HCT116 (cell line): ENCODE results near the gene FAXC. TPM values are rescaled to one million over a fixed set of nuclear protein-coding genes. Genes with fewer than 3 reads are reported as not detected.

ENCODE experiments used
- ATAC-seq: fragments of 200-7000 bp; cut with Tn5 transposase; 2 replicates; pipeline ENCODE4 v1.9.1; 2020; ENCODE audit warnings: mild to moderate bottlenecking, moderate library complexity
- BruUV-seq: library from RNA; stranded (reverse); fragments of 400-500 nt; replicated peaks from 2 replicates; lab custom pipeline; 2021; lab: Mats Ljungman, UMichigan
- CTCF ChIA-PET: fragments of 300-600 bp; sonication (Branson Sonifier 250); formaldehyde crosslinking; loops from one replicate; lab custom pipeline; 2021; ENCODE audit warnings: antibody characterized with exemption; lab: Charles Lee
- POLR2A ChIA-PET: fragments of 300-600, 350-600 bp; sonication (Branson Sonifier 250); formaldehyde crosslinking; loops from one replicate; lab custom pipeline; 2021; ENCODE audit warnings: antibody characterized with exemption; lab: Charles Lee
- RAD21 ChIA-PET, 2 experiments: fragments of 300-600 bp; sonication (Branson Sonifier 250); formaldehyde crosslinking; loops; one replicate each; lab custom pipeline; 2023; ENCODE audit warnings: low total read pairs in 2 of 2; ENCODE audit not compliant: uncharacterized antibody in 2 of 2, unreplicated experiment in 2 of 2, low non-redundant PET in 1 of 2; lab: Charles Lee
- DNase-seq: peaks from one replicate; pipeline ENCODE4 v3.0.0-alpha.2; 2010; ENCODE audit warnings: low read depth, low spot score
- H2AFZ ChIP-seq: fragments of 200-600 bp; shearing (Covaris generic), sonication (generic); 2 replicates; pipeline ENCODE4 v1.6.1; 2017; ENCODE audit warnings: low read depth, mixed run types, mixed read lengths, antibody characterized with exemption, low read length; ENCODE audit not compliant: poor library complexity, severe bottlenecking
- H3K27ac ChIP-seq: 2 replicates; pipeline ENCODE4 v1.5.1; 2012; ENCODE audit warnings: low read depth, low read length
- H3K27me3 ChIP-seq: fragments of 200-600 bp; sonication (generic); 2 replicates; pipeline ENCODE4 v1.6.1; 2016; ENCODE audit warnings: mixed run types, low read length, mixed read lengths; ENCODE audit not compliant: insufficient read depth
- H3K36me3 ChIP-seq, 2 experiments: fragments of 200-500 bp in 1 of 2; fragments of 200-600 bp in 1 of 2; sonication (Bioruptor generic) in 1 of 2; sonication (generic) in 1 of 2; 2 replicates each; pipeline versions ENCODE4 v1.5.1 to v1.6.1; 2014 to 2016; ENCODE audit warnings: low read length in 2 of 2, inconsistent platforms in 1 of 2, mixed read lengths in 1 of 2, mixed run types in 1 of 2; ENCODE audit not compliant: insufficient read depth in 2 of 2, control insufficient read depth in 1 of 2
- H3K4me1 ChIP-seq, 2 experiments: fragments of 200-600 bp in 1 of 2; sonication (generic) in 1 of 2; 2 replicates each; pipeline versions ENCODE4 v1.5.1 to v1.6.1; 2012 to 2017; ENCODE audit warnings: low read length in 2 of 2, inconsistent platforms in 1 of 2, mild to moderate bottlenecking in 1 of 2, mixed read lengths in 1 of 2, mixed run types in 1 of 2, moderate library complexity in 1 of 2; ENCODE audit not compliant: insufficient read depth in 2 of 2, control insufficient read depth in 1 of 2
- H3K4me2 ChIP-seq: fragments of 200-600 bp; sonication (generic); 2 replicates; pipeline ENCODE4 v1.6.1; 2017; ENCODE audit warnings: mixed run types, low read length, mixed read lengths
- H3K4me3 ChIP-seq, 2 experiments: fragments of 200-600 bp in 1 of 2; sonication (generic) in 1 of 2; replicated peaks in 1 of 2; 2 replicates each; pipeline ENCODE4 v1.5.1; 2011 to 2016; ENCODE audit warnings: low read length in 2 of 2, control low read depth in 1 of 2, low read depth in 1 of 2, mild to moderate bottlenecking in 1 of 2, mixed read lengths in 1 of 2, mixed run types in 1 of 2
- H3K79me2 ChIP-seq: fragments of 200-600 bp; sonication (generic); 2 replicates; pipeline ENCODE4 v1.6.1; 2017; ENCODE audit warnings: mild to moderate bottlenecking, mixed run types, low read length, moderate library complexity, mixed read lengths; ENCODE audit not compliant: insufficient read depth
- H3K9ac ChIP-seq: fragments of 200-600 bp; sonication (generic); 2 replicates; pipeline ENCODE4 v1.6.1; 2016; ENCODE audit warnings: low read length, mixed read lengths
- H3K9me2 ChIP-seq: fragments of 200-600 bp; sonication (generic), shearing (Covaris generic); 2 replicates; pipeline ENCODE4 v1.6.1; 2017; ENCODE audit warnings: mixed run types, mild to moderate bottlenecking, moderate library complexity; ENCODE audit not compliant: insufficient read depth
- H3K9me3 ChIP-seq, 2 experiments: fragments of 200-500 bp in 1 of 2; fragments of 200-600 bp in 1 of 2; sonication (Bioruptor generic) in 1 of 2; sonication (generic) in 1 of 2; 2 replicates each; pipeline ENCODE4 v1.6.1; 2014 to 2017; ENCODE audit warnings: low read length in 2 of 2, mixed read lengths in 2 of 2, inconsistent platforms in 1 of 2, low read depth in 1 of 2, mild to moderate bottlenecking in 1 of 2, mixed run types in 1 of 2, moderate library complexity in 1 of 2; ENCODE audit not compliant: control insufficient read depth in 1 of 2, insufficient read depth in 1 of 2
- H4K20me1 ChIP-seq: fragments of 200-600 bp; sonication (generic), shearing (Covaris generic); 2 replicates; pipeline ENCODE4 v1.6.1; 2017; ENCODE audit warnings: mixed run types, mild to moderate bottlenecking, moderate library complexity; ENCODE audit not compliant: insufficient read depth
- ATF3 ChIP-seq: IDR thresholded peaks from 2 replicates; pipeline ENCODE4 v1.6.1; 2012
- CBX3 ChIP-seq: IDR thresholded peaks from 2 replicates; pipeline ENCODE4 v1.6.1; 2012; ENCODE audit warnings: low read depth
- CEBPB ChIP-seq: IDR thresholded peaks from 2 replicates; pipeline ENCODE4 v1.6.1; 2012; ENCODE audit warnings: low read depth
- CTCF ChIP-seq, 3 experiments: fragments of 200-600 bp in 1 of 3; sonication (generic) in 1 of 3; IDR thresholded peaks in 2 of 3; conservative IDR thresholded peaks in 1 of 3; 2 replicates each; pipeline ENCODE4 v1.5.1; 2012 to 2017; ENCODE audit warnings: low read depth in 2 of 3, low read length in 2 of 3, antibody characterized with exemption in 1 of 3, borderline replicate concordance in 1 of 3, control low read depth in 1 of 3, mild to moderate bottlenecking in 1 of 3, mixed read lengths in 1 of 3, mixed run types in 1 of 3, moderate library complexity in 1 of 3; ENCODE audit not compliant: insufficient read depth in 1 of 3
- EGR1 ChIP-seq: IDR thresholded peaks from 2 replicates; pipeline ENCODE4 v1.6.1; 2012; ENCODE audit warnings: low read depth
- ELF1 ChIP-seq: IDR thresholded peaks from 2 replicates; pipeline ENCODE4 v1.6.1; 2012; ENCODE audit warnings: low read depth, borderline replicate concordance
- EZH2 ChIP-seq: fragments of 200-600 bp; sonication (generic); IDR thresholded peaks from 2 replicates; pipeline ENCODE4 v1.6.1; 2017; ENCODE audit warnings: antibody characterized with exemption, mixed run types
- EZH2phosphoT487 ChIP-seq: fragments of 200-600 bp; IDR thresholded peaks from 2 replicates; pipeline ENCODE4 v1.6.1; 2018; ENCODE audit warnings: antibody characterized with exemption, borderline replicate concordance
- FOSL1 ChIP-seq: IDR thresholded peaks from 2 replicates; pipeline ENCODE4 v1.6.1; 2012; ENCODE audit warnings: low read depth
- JUND ChIP-seq: IDR thresholded peaks from 2 replicates; pipeline ENCODE4 v1.6.1; 2012
- POLR2A ChIP-seq: IDR thresholded peaks from 2 replicates; pipeline ENCODE4 v1.7.0; 2011; ENCODE audit warnings: borderline replicate concordance; ENCODE audit not compliant: insufficient read depth, insufficient read length; ENCODE audit errors: extremely low read depth
- POLR2AphosphoS5 ChIP-seq: IDR thresholded peaks from 2 replicates; pipeline ENCODE4 v1.6.1; 2011; ENCODE audit warnings: mild to moderate bottlenecking, low read depth, low read length, moderate library complexity
- REST ChIP-seq: IDR thresholded peaks from 2 replicates; pipeline ENCODE4 v1.6.1; 2012; ENCODE audit warnings: low read depth
- SP1 ChIP-seq: IDR thresholded peaks from 2 replicates; pipeline ENCODE4 v1.6.1; 2012; ENCODE audit warnings: low read depth
- SRF ChIP-seq: IDR thresholded peaks from 2 replicates; pipeline ENCODE4 v1.6.1; 2012; ENCODE audit warnings: low read depth
- TCF7L2 ChIP-seq: IDR thresholded peaks from 2 replicates; pipeline ENCODE4 v1.7.0; 2011; ENCODE audit warnings: borderline replicate concordance, inconsistent platforms; ENCODE audit not compliant: insufficient read depth, insufficient read length; ENCODE audit errors: extremely low read depth
- YY1 ChIP-seq: IDR thresholded peaks from 2 replicates; pipeline ENCODE4 v1.6.1; 2011; ENCODE audit warnings: low read length, low read depth, moderate library complexity, mild to moderate bottlenecking; ENCODE audit not compliant: insufficient replicate concordance; ENCODE audit errors: extremely low read depth
- ZBTB33 ChIP-seq: IDR thresholded peaks from 2 replicates; pipeline ENCODE4 v1.6.1; 2011; ENCODE audit warnings: mild to moderate bottlenecking, low read length, moderate library complexity; ENCODE audit not compliant: insufficient replicate concordance; ENCODE audit errors: extremely low read depth
- ZFX ChIP-seq: fragments of 450-650 bp; IDR thresholded peaks from 2 replicates; pipeline ENCODE4 v1.6.1; 2017
- intact Hi-C: fragments of 100-400 bp; cut with micrococcal nuclease; formaldehyde crosslinking; loops from 2 replicates; pipeline ENCODE4 v1.10.0; 2022
- total RNA-seq: library from RNA; stranded (reverse); gene quantifications from one replicate; pipeline ENCODE4 v1.2.1, GENCODE V29; 2021; ENCODE audit not compliant: unreplicated experiment
- TF ChIP-seq, protein P1 (sequence below): IDR thresholded peaks from 2 replicates; pipeline ENCODE4 v1.6.1; 2012

Gene FAXC
- total RNA-seq, 1 experiment from 2014 or later = 4.7 TPM

- ChIA-PET POLR2A (interaction anchor here (0.7 kb wide), 1 partner anchor 505 kb away, joined by 3 read pairs; no protein-coding TSS in a partner anchor), CTCF (interaction anchor here (0.6 kb wide), 1 partner anchor 16 kb away, joined by 3 read pairs; no protein-coding TSS in a partner anchor), RAD21 (no interaction called here)
- H3K27me3 ChIP-seq = no peaks in the 10 kb centered on the region
- H2AFZ ChIP-seq = no peak overlapping the region
- no peak overlapping the region for H3K9ac ChIP-seq
- no peaks in the 10 kb centered on the region for H3K9me3 ChIP-seq
- intact Hi-C loops = no loop called here
- H3K36me3 ChIP-seq = no peaks in the 10 kb centered on the region; a peak in 1 of 4 replicates
- H4K20me1 ChIP-seq = no peaks in the 10 kb centered on the region
- no peak overlapping the region for H3K4me3 ChIP-seq
- no peaks in the 10 kb centered on the region for H3K4me1 ChIP-seq
- ATAC-seq = no peak
- no peaks in the 10 kb centered on the region for H3K79me2 ChIP-seq
- BruUV-seq = no TSS peak
- no peaks in the 10 kb centered on the region for H3K9me2 ChIP-seq
- H3K4me2 ChIP-seq = no peak overlapping the region
- DNase-seq = no peak
- no peak for TF ChIP-seq EZH2phosphoT487
- TF ChIP-seq TCF7L2 = no peak
- no peak for TF ChIP-seq FOSL1
- TF ChIP-seq CTCF (IDR thresholded peaks at IDR 0.05 in 2 of 3, conservative IDR thresholded peaks at IDR 0.05 in 1 of 3; ENCODE audit: borderline replicate concordance in 1 of 3, insufficient read depth in 1 of 3, low read depth in 2 of 3, low read length in 2 of 3) = no peak
- TF ChIP-seq, protein P1, sequence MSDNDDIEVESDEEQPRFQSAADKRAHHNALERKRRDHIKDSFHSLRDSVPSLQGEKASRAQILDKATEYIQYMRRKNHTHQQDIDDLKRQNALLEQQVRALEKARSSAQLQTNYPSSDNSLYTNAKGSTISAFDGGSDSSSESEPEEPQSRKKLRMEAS = no peak
- no peak for TF ChIP-seq SP1
- TF ChIP-seq ZFX = no peak
- no peak for TF ChIP-seq POLR2A
- TF ChIP-seq CEBPB = no peak
- TF ChIP-seq EZH2 = no peak
- TF ChIP-seq REST = no peak
- TF ChIP-seq JUND = no peak
- TF ChIP-seq EGR1 = no peak
- TF ChIP-seq POLR2AphosphoS5 = no peak
- no peak for TF ChIP-seq ELF1
- no peak for TF ChIP-seq YY1
- no peak for TF ChIP-seq ZBTB33
- no peak for TF ChIP-seq SRF
- TF ChIP-seq ATF3 = no peak
- TF ChIP-seq CBX3 = no peak
- H3K27ac ChIP-seq = no peak overlapping the region
These were observed 30.9 kb downstream of the FAXC start for GRCh38 chr6:99318566-99318965.
